PC-9 (cell line): ENCODE measurements around the gene BCL2. TPM values are rescaled to one million over a fixed set of nuclear protein-coding genes. Genes with fewer than 3 reads are reported as not detected.

Experiments
- BruUV-seq: library from RNA; stranded (reverse); fragments of 400-500 nt; replicated peaks from 2 replicates; lab custom pipeline; 2021; lab: Mats Ljungman, UMichigan
- CTCF ChIA-PET: fragments of 300-600 bp; sonication (Branson Sonifier 250); formaldehyde crosslinking; loops from one replicate; lab custom pipeline; 2022; ENCODE audit warnings: antibody characterized with exemption; lab: Charles Lee
- POLR2A ChIA-PET: fragments of 300-600 bp; sonication (Branson Sonifier 250); formaldehyde crosslinking; loops from one replicate; lab custom pipeline; 2022; ENCODE audit warnings: antibody characterized with exemption; ENCODE audit not compliant: unreplicated experiment; lab: Charles Lee
- DNase-seq, 2 experiments: peaks; one replicate each; pipeline versions ENCODE4 v3.0.0 to v3.0.0-alpha.2; 2015 to 2022; ENCODE audit warnings: mixed read lengths in 1 of 2
- H2AFZ ChIP-seq: fragments of 200-600 bp; sonication (generic); 2 replicates; pipeline ENCODE4 v1.8.1; 2017; ENCODE audit warnings: antibody characterized with exemption
- H3F3A ChIP-seq: fragments of 200-600 bp; sonication (generic); 2 replicates; pipeline ENCODE4 v1.8.1; 2017; ENCODE audit warnings: antibody characterized with exemption, mild to moderate bottlenecking, low read depth; ENCODE audit not compliant: insufficient read depth
- H3K27ac ChIP-seq: fragments of 200-600 bp; sonication (generic); 2 replicates; pipeline ENCODE4 v1.6.1; 2016; ENCODE audit warnings: mixed run types
- H3K27me3 ChIP-seq: fragments of 200-600 bp; sonication (generic); 2 replicates; pipeline ENCODE4 v1.6.1; 2016; ENCODE audit warnings: low read depth, mixed run types; ENCODE audit not compliant: insufficient read depth
- H3K36me3 ChIP-seq: fragments of 200-600 bp; sonication (generic); 2 replicates; pipeline ENCODE4 v1.6.1; 2016; ENCODE audit warnings: low read depth, mixed run types
- H3K4me1 ChIP-seq: fragments of 200-600 bp; sonication (generic); replicated peaks from 2 replicates; pipeline ENCODE4 v1.6.1; 2016; ENCODE audit warnings: mixed run types; ENCODE audit not compliant: insufficient read depth
- H3K4me2 ChIP-seq: fragments of 200-600 bp; sonication (generic); 2 replicates; pipeline ENCODE4 v1.6.1; 2017; ENCODE audit warnings: mixed run types
- H3K4me3 ChIP-seq: fragments of 200-600 bp; sonication (generic); 2 replicates; pipeline ENCODE4 v1.6.1; 2016; ENCODE audit warnings: mixed run types
- H3K79me2 ChIP-seq: fragments of 200-600 bp; sonication (generic); 2 replicates; pipeline ENCODE4 v1.6.1; 2017; ENCODE audit warnings: low read depth, mixed run types
- H3K9me2 ChIP-seq: fragments of 200-600 bp; sonication (generic); 2 replicates; pipeline ENCODE4 v1.8.1; 2017; ENCODE audit warnings: mild to moderate bottlenecking; ENCODE audit not compliant: insufficient read depth
- H3K9me3 ChIP-seq: fragments of 200-600 bp; sonication (generic); 2 replicates; pipeline ENCODE4 v1.8.1; 2016; ENCODE audit warnings: low read depth; ENCODE audit not compliant: insufficient read depth
- H4K20me1 ChIP-seq: fragments of 200-600 bp; sonication (generic); 2 replicates; pipeline ENCODE4 v1.8.1; 2017; ENCODE audit not compliant: insufficient read depth
- EZH2 ChIP-seq: fragments of 200-600 bp; sonication (generic); IDR thresholded peaks from 2 replicates; pipeline ENCODE4 v1.8.0; 2017; ENCODE audit warnings: antibody characterized with exemption, low read depth
- intact Hi-C: fragments of 100-400 bp; cut with micrococcal nuclease; formaldehyde crosslinking; loops from one replicate; pipeline ENCODE4 v1.10.0; 2022; ENCODE audit not compliant: unreplicated experiment
- total RNA-seq: library from RNA; stranded (reverse); gene quantifications from 2 replicates; pipeline ENCODE4 v1.2.3, GENCODE V29; 2021
- TF ChIP-seq, protein P1 (sequence below): fragments of 200-600 bp; sonication (generic); conservative IDR thresholded peaks from 2 replicates; pipeline ENCODE4 v1.6.1; 2017; ENCODE audit warnings: mixed run types, antibody characterized with exemption, mild to moderate bottlenecking, moderate library complexity

The BCL2 gene
- total RNA-seq, 1 experiment from 2014 or later, result 2.0 TPM

DNA sequence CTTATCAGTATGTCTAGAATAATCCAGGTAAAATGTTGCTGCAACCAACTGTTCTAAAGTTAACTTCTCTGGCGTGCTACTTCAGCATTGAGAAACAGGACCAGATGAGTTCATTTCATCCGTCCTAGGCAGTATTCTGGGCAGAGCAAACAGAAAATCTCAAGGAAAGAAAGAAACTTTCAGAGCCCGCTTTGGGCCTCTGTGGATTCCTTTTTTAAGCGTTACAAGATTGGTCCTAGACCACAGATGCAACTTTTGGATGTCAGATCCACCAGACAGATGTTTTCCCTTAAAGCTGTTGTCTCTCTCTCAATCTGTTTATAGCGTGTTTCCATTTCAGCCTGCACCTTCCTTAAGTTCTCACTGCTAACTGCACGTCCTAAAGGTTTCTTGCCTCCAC lies 75.0 kb downstream of the BCL2 start:
- H3K4me1 ChIP-seq, result no peaks in the 10 kb centered on the region
- CTCF ChIA-PET, result no interaction called here

DNA sequence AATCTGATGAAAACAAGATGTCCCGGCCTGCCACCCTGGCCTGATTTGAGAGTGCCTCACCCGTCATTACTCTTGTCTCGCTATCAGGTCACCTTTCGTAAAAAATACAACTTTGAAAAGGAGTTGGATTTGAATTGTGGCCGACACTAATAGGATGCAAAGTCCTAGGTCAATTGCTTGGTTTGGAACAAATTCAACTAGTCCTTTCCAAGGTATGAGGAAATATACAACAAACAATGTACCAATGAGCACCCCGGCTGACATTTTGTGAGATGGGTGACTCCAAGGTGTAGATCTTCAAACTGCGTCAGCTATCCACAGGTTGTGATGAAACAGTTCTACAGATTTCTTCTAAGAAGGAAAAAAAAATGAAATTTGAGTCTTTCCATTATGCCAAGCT lies 77.8 kb downstream of the BCL2 start:
- H3K9me2 ChIP-seq, result no peaks in the 10 kb centered on the region
- DNase-seq, result no peak
- H3K27ac ChIP-seq, result no peak overlapping the region
- peaks cover 15% of the 10 kb centered on the region; the same call in 1 of the 2 replicates for H3F3A ChIP-seq
- no peaks in the 10 kb centered on the region for H3K36me3 ChIP-seq
- H3K27me3 ChIP-seq, result no peaks in the 10 kb centered on the region
- TF ChIP-seq, protein P1, sequence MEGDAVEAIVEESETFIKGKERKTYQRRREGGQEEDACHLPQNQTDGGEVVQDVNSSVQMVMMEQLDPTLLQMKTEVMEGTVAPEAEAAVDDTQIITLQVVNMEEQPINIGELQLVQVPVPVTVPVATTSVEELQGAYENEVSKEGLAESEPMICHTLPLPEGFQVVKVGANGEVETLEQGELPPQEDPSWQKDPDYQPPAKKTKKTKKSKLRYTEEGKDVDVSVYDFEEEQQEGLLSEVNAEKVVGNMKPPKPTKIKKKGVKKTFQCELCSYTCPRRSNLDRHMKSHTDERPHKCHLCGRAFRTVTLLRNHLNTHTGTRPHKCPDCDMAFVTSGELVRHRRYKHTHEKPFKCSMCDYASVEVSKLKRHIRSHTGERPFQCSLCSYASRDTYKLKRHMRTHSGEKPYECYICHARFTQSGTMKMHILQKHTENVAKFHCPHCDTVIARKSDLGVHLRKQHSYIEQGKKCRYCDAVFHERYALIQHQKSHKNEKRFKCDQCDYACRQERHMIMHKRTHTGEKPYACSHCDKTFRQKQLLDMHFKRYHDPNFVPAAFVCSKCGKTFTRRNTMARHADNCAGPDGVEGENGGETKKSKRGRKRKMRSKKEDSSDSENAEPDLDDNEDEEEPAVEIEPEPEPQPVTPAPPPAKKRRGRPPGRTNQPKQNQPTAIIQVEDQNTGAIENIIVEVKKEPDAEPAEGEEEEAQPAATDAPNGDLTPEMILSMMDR, result no peak
- no TSS peak for BruUV-seq
- no peaks in the 10 kb centered on the region for H3K9me3 ChIP-seq
- no peak overlapping the region for H3K4me2 ChIP-seq
- H3K4me1 ChIP-seq, result peaks cover 22% of the 10 kb centered on the region
- no peaks in the 10 kb centered on the region for H3K79me2 ChIP-seq
- H3K4me3 ChIP-seq, result no peak overlapping the region
- ChIA-PET POLR2A (interaction anchor here (0.6 kb wide), 1 partner anchor 15 kb away, joined by 3 read pairs; no protein-coding TSS in a partner anchor), CTCF (no interaction called here)
- H4K20me1 ChIP-seq, result no peaks in the 10 kb centered on the region
- intact Hi-C loops, result no loop called here
- H2AFZ ChIP-seq, result no peak overlapping the region

More for the DNA sequence above, 75.0 kb downstream of the BCL2 start:
- Histone ChIP-seq H3K9me3 (no peaks in the 10 kb centered on the region), H3K4me2 (no peak overlapping the region), H3K27ac (no peak overlapping the region), H3F3A (no peaks in the 10 kb centered on the region), H3K9me2 (no peaks in the 10 kb centered on the region), H2AFZ (no peak overlapping the region), H3K4me3 (no peak overlapping the region), H3K79me2 (no peaks in the 10 kb centered on the region), H4K20me1 (no peaks in the 10 kb centered on the region), H3K36me3 (no peaks in the 10 kb centered on the region), H3K27me3 (no peaks in the 10 kb centered on the region)
- TF ChIP-seq, protein P1, result no peak
- TF ChIP-seq EZH2, result no peak
- POLR2A ChIA-PET, result no interaction called here
- BruUV-seq, result no TSS peak
- no peak for DNase-seq
- intact Hi-C loops, result no loop called here

DNA sequence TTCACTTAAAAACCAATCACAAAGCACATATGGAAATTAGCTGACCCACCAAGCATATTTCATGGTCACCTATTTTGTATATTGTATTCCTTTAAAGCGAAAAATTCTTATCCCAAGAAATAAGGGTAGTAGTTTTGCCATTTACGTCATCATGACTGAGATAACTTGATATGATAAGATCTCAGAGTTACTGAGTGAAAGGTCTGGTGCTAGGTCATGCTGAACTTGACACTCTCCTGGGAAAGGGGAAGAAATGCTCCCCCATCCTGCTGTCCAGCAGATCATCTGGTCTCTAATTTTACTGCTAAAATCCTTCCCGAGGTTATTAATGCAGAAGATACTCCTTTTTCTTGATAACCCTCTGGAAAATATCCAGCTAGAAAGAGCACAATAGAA lies 78.3 kb downstream of the BCL2 start:
- no peak for DNase-seq
- H2AFZ ChIP-seq, result no peak overlapping the region
- intact Hi-C loops, result no loop called here
- no peaks in the 10 kb centered on the region for H4K20me1 ChIP-seq
- ChIA-PET POLR2A (no interaction called here), CTCF (no interaction called here)
- no TSS peak for BruUV-seq
- H3K9me3 ChIP-seq, result no peaks in the 10 kb centered on the region
- TF ChIP-seq, protein P1, result no peak
- TF ChIP-seq EZH2, result no peak
- H3K27me3 ChIP-seq, result no peaks in the 10 kb centered on the region
- no peaks in the 10 kb centered on the region for H3K36me3 ChIP-seq
- peaks cover 22% of the 10 kb centered on the region for H3K4me1 ChIP-seq
- H3K79me2 ChIP-seq, result no peaks in the 10 kb centered on the region
- no peak overlapping the region for H3K27ac ChIP-seq
- H3K4me3 ChIP-seq, result no peak overlapping the region
- peaks cover 15% of the 10 kb centered on the region; the same call in 1 of the 2 replicates for H3F3A ChIP-seq
- no peak overlapping the region for H3K4me2 ChIP-seq
- no peaks in the 10 kb centered on the region for H3K9me2 ChIP-seq
